Gastroesophageal sphincter (tissue), 4 donors: ENCODE results near the gene DACT3. TPM values are rescaled to one million over a fixed set of nuclear protein-coding genes. Genes with fewer than 3 reads are reported as not detected.

Source experiments
- ATAC-seq: fragments of 150-250 bp; one replicate; pipeline ENCODE4 v1.9.1; 2016; ENCODE audit warnings: mild to moderate bottlenecking, moderate library complexity
- H3K27ac ChIP-seq, 4 donors: fragments of 200-600 bp; sonication (generic) in 3 of 4; 1 replicate in 3 of 4; 2 replicates in 1 of 4; pipeline ENCODE4 v1.5.1; 2016 to 2019
- H3K27me3 ChIP-seq: fragments of 200-600 bp; sonication (generic); one replicate; pipeline ENCODE4 v1.5.1; 2019
- H3K36me3 ChIP-seq, 2 donors: fragments of 200-600 bp; sonication (generic); one replicate each; pipeline ENCODE4 v1.5.1; 2019; ENCODE audit warnings: control low read depth in 1 of 2
- H3K4me1 ChIP-seq, 3 donors: fragments of 200-600 bp; sonication (generic); 1 replicate in 2 of 3; 2 replicates in 1 of 3; pipeline ENCODE4 v1.5.1; 2016 to 2019; ENCODE audit warnings: control low read depth in 2 of 3
- H3K4me3 ChIP-seq, 2 donors: fragments of 200-600 bp; sonication (generic); one replicate each; pipeline ENCODE4 v1.5.1; 2019; ENCODE audit warnings: mild to moderate bottlenecking in 1 of 2, moderate library complexity in 1 of 2
- H3K9me3 ChIP-seq, 3 donors: fragments of 200-600 bp; sonication (generic); one replicate each; pipeline ENCODE4 v1.5.1; 2017 to 2019; ENCODE audit warnings: control low read depth in 2 of 3
- EP300 ChIP-seq: sonication (generic); formaldehyde crosslinking; IDR thresholded peaks from one replicate; pipeline ENCODE4 v1.6.1; 2017; ENCODE audit warnings: antibody characterized with exemption, mild to moderate bottlenecking
- POLR2A ChIP-seq, 2 donors: fragments of 450-650 bp; IDR thresholded peaks; one replicate each; pipeline ENCODE4 v1.6.1; 2017; ENCODE audit warnings: antibody characterized with exemption in 2 of 2, mild to moderate bottlenecking in 2 of 2, moderate library complexity in 1 of 2
- POLR2AphosphoS5 ChIP-seq: sonication (generic); formaldehyde crosslinking; IDR thresholded peaks from one replicate; pipeline ENCODE4 v1.6.1; 2017; ENCODE audit warnings: antibody characterized with exemption
- WGBS, 2 donors: methylation state at CpG; one replicate each; pipeline ENCODE4 v1.1.5; 2018; ENCODE audit warnings: low coverage in 1 of 2; 5-methylcytosine and 5-hydroxymethylcytosine counted together
- total RNA-seq, 4 donors: library from RNA; depleted of rRNA; stranded (reverse); fragments of >200 nt; gene quantifications; one replicate each; pipeline ENCODE4 v1.1.0, GENCODE V29; 2016
- TF ChIP-seq, protein P1 (sequence below), 4 experiments: fragments of 200-600 bp in 2 of 4; fragments of 450-650 bp in 2 of 4; sonication (generic) in 1 of 4; IDR thresholded peaks; one replicate each; pipeline ENCODE4 v1.5.1; 2017 to 2019; ENCODE audit warnings: antibody characterized with exemption in 4 of 4, mild to moderate bottlenecking in 2 of 4, moderate library complexity in 2 of 4

DACT3 gene
- total RNA-seq, 4 donors from 2014 or later: 42.9 to 105 (median 53.1) TPM

DNA sequence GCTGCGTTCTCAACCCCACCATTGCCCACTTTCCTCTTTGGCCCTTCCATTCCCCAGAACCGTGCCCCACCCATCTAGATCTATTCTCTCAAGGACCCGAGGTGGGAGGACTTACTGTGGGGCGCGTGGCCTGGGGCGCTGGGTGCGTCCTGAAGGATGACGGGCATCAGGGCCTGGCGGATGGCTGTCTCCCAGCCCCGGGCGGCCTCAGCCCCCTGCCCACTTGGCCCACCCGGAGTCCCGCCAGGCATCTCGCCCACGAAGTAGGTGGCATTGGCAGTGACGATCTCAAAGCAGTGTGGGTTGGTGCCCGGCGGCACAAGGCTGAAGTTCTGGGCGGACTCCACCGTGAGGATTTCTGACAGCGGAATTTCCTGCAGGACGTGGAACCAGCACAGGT, 32.8 kb upstream of the DACT3 start:
- 100% methylated on average over 1 of the region's 22 CpGs; no CpG with 5 or more reads in 1 of the 2 donors for WGBS, 2 donors
- TF ChIP-seq EP300: no peak
- TF ChIP-seq, protein P1, sequence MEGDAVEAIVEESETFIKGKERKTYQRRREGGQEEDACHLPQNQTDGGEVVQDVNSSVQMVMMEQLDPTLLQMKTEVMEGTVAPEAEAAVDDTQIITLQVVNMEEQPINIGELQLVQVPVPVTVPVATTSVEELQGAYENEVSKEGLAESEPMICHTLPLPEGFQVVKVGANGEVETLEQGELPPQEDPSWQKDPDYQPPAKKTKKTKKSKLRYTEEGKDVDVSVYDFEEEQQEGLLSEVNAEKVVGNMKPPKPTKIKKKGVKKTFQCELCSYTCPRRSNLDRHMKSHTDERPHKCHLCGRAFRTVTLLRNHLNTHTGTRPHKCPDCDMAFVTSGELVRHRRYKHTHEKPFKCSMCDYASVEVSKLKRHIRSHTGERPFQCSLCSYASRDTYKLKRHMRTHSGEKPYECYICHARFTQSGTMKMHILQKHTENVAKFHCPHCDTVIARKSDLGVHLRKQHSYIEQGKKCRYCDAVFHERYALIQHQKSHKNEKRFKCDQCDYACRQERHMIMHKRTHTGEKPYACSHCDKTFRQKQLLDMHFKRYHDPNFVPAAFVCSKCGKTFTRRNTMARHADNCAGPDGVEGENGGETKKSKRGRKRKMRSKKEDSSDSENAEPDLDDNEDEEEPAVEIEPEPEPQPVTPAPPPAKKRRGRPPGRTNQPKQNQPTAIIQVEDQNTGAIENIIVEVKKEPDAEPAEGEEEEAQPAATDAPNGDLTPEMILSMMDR (IDR thresholded peaks at IDR 0.05): no peak
- Histone ChIP-seq H3K36me3 (peaks cover 0 to 93% of the 10 kb centered on the region in 2 donors), H3K27me3 (no peaks in the 10 kb centered on the region), H3K27ac (no peak overlapping the region), H3K4me1 (peaks cover 0 to 16% (median 0%) of the 10 kb centered on the region in 3 donors), H3K9me3 (no peaks in the 10 kb centered on the region), H3K4me3 (no peak overlapping the region)
- no peak for ATAC-seq

DNA sequence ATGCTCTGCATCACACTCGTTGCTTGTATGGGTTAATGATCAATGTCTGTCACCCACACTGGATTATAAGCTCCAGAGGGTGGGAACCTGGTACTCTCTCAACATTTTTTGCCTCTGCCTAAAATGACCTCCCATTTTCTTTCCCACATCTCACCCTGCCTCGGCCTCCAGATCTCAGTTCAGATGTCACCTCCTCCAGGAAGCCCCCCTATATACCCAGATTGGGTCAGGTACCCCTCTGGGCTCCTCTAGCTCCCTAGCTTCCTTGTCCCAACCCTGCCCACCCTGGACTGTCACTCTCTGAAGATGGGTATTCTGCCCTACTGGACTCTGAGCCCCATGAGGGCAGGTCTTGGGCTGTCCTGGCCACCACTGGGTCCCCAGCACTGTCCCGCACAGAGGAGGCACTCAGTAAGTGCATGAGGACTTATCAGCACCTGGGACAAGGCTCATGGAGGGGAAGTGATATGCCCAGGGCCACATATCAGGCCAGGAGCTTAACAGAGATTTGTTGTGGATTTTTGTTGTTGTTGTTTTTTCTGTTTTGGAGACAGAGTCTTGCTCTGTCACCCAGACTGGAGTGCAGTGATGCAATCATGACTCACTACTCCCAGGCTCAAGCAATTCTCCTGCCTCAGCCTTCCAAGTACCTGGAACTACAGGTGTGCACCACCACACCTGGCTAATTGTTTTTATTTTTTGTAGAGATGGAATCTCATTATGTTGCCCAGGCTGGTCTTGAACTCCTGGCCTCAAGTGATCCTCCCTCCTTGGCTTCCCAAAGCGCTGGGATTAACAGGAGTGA, 32.1 kb upstream of the DACT3 start:
- H3K27ac ChIP-seq: no peak overlapping the region
- peaks cover 0 to 93% of the 10 kb centered on the region in 2 donors for H3K36me3 ChIP-seq
- no peak for ATAC-seq
- peaks cover 0 to 15% (median 0%) of the 10 kb centered on the region in 3 donors for H3K4me1 ChIP-seq
- H3K27me3 ChIP-seq: no peaks in the 10 kb centered on the region
- WGBS, 2 donors: 88 to 93% methylated on average over 2 to 3 of the region's 4 CpGs
- TF ChIP-seq POLR2AphosphoS5 (no peak), EP300 (no peak), POLR2A (IDR thresholded peaks at IDR 0.05) (no peak)
- TF ChIP-seq, protein P1 (IDR thresholded peaks at IDR 0.05): no peak
- no peak overlapping the region for H3K4me3 ChIP-seq
- no peaks in the 10 kb centered on the region for H3K9me3 ChIP-seq

DNA sequence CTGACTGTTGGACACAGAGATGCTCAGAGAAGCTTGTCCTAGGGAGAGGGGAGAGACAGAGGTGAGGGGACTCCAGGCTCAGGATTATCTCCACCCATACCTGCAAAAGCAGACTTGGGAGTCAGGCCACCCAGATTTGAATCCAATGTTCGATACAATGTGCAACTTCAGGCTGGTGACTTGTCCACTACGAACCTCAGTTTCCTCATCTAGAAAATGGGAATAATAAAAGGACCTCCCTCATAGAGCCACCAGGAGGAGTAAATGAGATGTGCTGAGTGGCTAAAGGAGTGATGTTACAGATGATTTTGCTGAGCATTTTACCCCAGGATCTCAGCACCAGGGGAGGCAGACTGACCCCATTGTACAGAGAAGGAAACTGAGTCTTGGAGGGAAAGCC, 31.0 kb upstream of the DACT3 start:
- ATAC-seq: no peak

DNA sequence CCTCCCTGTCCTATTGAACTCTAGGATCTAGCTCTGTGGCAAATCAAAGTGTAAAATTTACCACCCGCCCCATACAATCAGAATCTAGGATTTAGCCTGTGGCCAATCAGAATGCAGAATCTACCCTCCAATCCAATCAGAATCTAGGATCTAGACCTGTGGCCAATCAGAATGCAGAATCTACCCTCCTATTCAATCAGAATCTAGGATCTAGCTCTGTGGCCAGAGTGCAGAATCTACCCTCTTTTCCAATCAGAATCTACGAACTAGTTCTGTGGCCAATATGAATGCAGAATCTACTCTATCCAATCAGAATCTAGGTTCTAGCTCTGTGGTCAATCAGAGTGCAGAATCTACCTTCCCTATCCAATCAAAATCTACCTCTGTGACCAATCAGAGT, 30.1 kb upstream of the DACT3 start:
- Histone ChIP-seq H3K4me1 (no peaks in the 10 kb centered on the region), H3K9me3 (no peaks in the 10 kb centered on the region), H3K36me3 (peaks cover 0 to 100% of the 10 kb centered on the region in 2 donors), H3K4me3 (no peak overlapping the region), H3K27ac (no peak overlapping the region), H3K27me3 (no peaks in the 10 kb centered on the region)
- 42% methylated on average over 2 of the region's 2 CpGs; no CpG with 5 or more reads in 1 of the 2 donors for WGBS, 2 donors
- no peak for ATAC-seq
- TF ChIP-seq POLR2AphosphoS5 (no peak), POLR2A (IDR thresholded peaks at IDR 0.05) (no peak), EP300 (no peak)
- TF ChIP-seq, protein P1 (IDR thresholded peaks at IDR 0.05): no peak

More for the DNA sequence above, 31.0 kb upstream of the DACT3 start:
- Histone ChIP-seq H3K9me3 (no peaks in the 10 kb centered on the region), H3K4me1 (peaks cover 0 to 3% (median 0%) of the 10 kb centered on the region in 3 donors), H3K27ac (no peak overlapping the region), H3K27me3 (no peaks in the 10 kb centered on the region), H3K4me3 (no peak overlapping the region), H3K36me3 (peaks cover 0 to 100% of the 10 kb centered on the region in 2 donors)
- 83 to 92% methylated on average over 1 to 2 of the region's 2 CpGs for WGBS, 2 donors
- TF ChIP-seq POLR2A (IDR thresholded peaks at IDR 0.05) (no peak), EP300 (no peak)
- TF ChIP-seq, protein P1 (IDR thresholded peaks at IDR 0.05): no peak

DNA sequence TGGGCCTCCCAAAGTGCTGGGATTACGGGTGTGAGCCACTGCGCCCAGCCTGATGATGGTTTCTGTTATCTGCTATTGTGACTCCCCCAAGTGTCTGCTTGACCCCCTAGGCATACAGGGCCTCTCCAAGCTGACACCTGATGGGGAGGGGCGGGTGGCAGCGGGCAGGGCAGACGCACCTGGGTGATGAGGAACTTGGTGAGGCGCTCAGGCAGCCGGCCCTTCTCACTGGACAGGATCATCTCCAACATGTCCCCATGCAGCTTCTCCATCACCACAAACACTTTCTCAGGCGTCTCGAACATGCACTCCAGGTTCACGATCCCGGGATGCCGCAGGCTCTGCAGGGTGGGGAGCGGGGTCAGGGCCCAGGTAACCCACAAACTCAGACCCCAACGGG, 28.4 kb upstream of the DACT3 start:
- no peak for ATAC-seq
- H3K27ac ChIP-seq: no peak overlapping the region
- WGBS, 2 donors: 92% methylated on average over 13 of the region's 14 CpGs; no CpG with 5 or more reads in 1 of the 2 donors
- TF ChIP-seq POLR2A (IDR thresholded peaks at IDR 0.05) (no peak), EP300 (no peak), POLR2AphosphoS5 (no peak)
- TF ChIP-seq, protein P1 (IDR thresholded peaks at IDR 0.05): no peak
- no peaks in the 10 kb centered on the region for H3K27me3 ChIP-seq
- peaks cover 0 to 100% of the 10 kb centered on the region in 2 donors for H3K36me3 ChIP-seq
- H3K4me3 ChIP-seq: no peak overlapping the region
- no peaks in the 10 kb centered on the region for H3K4me1 ChIP-seq
- no peaks in the 10 kb centered on the region for H3K9me3 ChIP-seq
